Measurements from ENCODE around the gene PRR5L. TPM values are rescaled to one million over a fixed set of nuclear protein-coding genes. Genes with fewer than 3 reads are reported as not detected.
"Not testable (repeated sequence)": the region's sequence is repeated elsewhere in the genome, so short reads cannot be mapped to it uniquely, and the experiment has no call there.

PRR5L gene
- total and polyA plus RNA-seq, 2 donors, result 3.6 to 18.8 TPM

DNA sequence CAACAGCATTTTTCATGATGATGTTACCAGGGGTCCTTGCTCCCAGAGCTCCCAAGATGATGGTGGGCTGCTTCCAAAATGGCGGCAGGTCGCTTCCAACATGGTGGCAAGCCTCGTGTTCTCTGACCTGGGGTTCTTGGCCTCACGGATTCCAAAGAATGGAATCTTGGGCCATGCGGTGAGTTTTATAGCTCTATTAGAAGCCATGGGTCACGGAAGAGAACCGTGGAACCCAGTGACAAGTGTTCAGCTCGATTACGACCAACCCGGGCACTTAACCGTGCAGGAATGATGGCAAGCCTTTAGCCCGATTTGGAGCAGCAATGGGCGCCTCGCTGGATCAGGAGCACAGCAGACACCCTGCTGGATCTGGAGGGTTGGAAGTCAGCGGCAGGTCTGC is 28.9 kb downstream of the PRR5L start:
- H3K36me3 ChIP-seq (ENCODE audit: insufficient read depth); DNase-seq (ENCODE audit: extremely low spot score); H3K4me3 ChIP-seq (ENCODE audit: low read depth, low read length); H3K4me1 ChIP-seq (ENCODE audit: insufficient read depth); H3K27ac ChIP-seq (ENCODE audit: low read depth): not testable (repeated sequence)
- WGBS, result 95% methylated on average over 15 of the region's 15 CpGs

DNA sequence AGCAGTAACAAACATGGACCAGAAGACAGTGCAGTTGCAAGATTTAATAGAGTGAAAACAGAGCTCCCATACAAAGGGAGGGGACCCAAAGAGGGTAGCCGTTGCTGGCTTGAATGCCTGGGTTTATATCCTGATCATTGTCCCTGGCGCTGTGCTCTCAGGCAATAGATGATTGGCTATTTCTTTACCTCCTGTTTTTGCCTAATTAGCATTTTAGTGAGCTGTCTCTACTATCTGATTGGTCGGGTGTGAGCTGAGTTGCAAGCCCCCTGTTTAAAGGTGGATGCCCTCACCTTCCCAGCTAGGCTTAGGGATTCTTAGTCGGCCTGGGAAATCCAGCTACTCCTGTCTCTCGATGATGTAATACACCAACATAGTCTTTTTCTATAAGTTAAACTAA is 29.3 kb downstream of the PRR5L start:
- H3K27ac ChIP-seq (ENCODE audit: low read depth); H3K36me3 ChIP-seq (ENCODE audit: insufficient read depth); H3K4me1 ChIP-seq (ENCODE audit: insufficient read depth); DNase-seq (ENCODE audit: extremely low spot score); H3K4me3 ChIP-seq (ENCODE audit: low read depth, low read length): not testable (repeated sequence)
- WGBS, result 83% methylated on average over 5 of the region's 5 CpGs

DNA sequence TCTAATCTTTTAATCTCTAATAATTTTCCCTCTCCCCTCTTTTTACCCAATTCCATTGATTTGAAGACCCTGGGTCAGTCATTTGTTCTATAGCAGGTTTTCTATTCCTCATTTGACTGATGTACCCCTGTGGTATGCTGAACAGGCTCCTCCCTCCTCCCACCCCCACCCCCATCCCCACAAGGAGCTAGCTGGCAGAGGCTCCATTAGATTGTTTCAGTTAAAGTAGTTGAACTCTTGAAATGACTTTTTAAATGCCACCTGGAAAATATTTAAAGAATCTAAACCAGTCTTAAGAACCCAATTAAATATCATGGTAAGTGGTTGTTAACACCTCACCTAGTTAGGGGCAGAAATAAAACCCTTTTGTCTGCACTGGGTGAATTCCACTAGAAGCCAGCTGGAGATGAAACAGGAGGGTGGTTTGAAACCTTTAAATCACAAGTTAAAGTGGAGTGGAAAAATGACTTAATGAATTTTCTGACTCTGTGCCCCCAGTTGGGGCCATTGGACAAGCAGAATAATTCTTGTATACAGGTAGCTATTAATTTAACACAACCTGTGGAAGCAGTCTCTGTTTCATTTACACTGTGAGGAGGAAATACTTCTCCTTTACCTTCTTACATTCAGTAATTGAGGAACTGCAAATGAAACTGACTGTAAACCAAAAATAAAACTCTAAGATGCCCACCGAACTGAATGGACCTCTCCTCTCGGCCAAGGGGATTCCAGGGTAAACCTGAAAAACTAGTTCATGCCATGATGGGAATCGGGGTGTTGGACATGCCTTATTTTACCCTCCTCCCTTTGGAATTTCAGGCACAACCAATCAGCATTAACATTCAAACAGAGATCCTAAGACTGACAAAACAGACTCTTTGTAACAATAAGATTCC is 30.7 kb downstream of the PRR5L start:
- H3K4me1 ChIP-seq (ENCODE audit: insufficient read depth), result no peaks in the 10 kb centered on the region
- H3K36me3 ChIP-seq (ENCODE audit: insufficient read depth), result no peaks in the 10 kb centered on the region
- H3K27ac ChIP-seq (ENCODE audit: low read depth), result no peak overlapping the region
- no peak overlapping the region for H3K4me3 ChIP-seq (ENCODE audit: low read depth, low read length)
- WGBS, result 75% methylated on average over 3 of the region's 3 CpGs
- DNase-seq (ENCODE audit: extremely low spot score), result no peak

DNA sequence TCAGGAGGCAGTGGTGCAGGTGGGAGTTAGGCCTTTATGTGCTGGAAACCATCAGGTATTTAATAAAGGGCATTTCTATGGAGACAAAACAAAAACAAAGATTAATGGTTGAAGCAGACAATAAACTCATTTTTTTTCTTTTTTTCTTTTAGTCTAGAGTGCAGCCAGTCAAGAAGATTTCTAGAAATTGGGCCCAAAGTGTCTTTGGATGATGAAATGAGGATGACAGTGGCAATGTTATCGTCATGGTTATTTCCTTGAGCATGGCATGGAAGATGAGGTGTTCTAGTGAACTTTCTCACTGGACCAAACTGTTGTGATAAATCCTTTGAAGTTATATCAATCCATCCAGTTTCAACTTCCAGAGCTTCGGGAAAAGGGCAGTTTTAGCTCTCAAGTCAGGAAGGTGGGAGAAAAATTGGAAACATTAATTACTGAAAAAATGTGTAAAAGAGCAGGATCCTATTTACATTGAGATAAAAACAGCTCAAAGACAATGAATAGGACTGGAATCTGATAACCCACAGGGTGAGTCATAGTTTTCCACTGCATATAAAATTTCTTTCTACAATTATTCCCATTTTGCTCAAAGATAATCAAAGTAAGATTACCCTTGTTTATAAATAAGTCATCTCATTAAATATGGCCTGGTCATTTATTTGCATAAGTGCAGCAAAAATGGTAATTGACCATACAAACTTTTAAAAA is 33.0 kb downstream of the PRR5L start:
- 82% methylated on average over 2 of the region's 2 CpGs for WGBS
- Histone ChIP-seq H3K4me1 (ENCODE audit: insufficient read depth) (no peaks in the 10 kb centered on the region), H3K36me3 (ENCODE audit: insufficient read depth) (no peaks in the 10 kb centered on the region), H3K4me3 (ENCODE audit: low read depth, low read length) (no peak overlapping the region), H3K27ac (ENCODE audit: low read depth) (no peak overlapping the region)
- no peak for DNase-seq (ENCODE audit: extremely low spot score)

DNA sequence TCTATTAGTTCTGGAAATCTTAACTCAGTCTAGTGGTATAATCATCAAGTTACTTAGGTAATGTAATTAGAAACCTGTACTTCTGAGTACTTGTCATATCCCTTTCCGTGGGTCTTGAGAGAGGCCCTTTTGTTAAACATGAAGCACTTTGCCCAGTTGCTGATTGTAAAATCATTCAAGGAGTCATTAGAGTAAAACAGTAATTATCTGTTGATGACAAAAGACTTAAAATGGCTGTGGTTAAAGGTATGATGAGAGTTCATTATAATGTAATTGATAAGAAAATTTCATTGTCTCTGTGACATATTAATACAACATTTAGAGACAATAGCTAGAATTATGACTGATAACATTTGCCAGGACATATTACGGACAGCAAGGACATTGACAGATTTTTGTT is 34.3 kb downstream of the PRR5L start:
- no peak for DNase-seq (ENCODE audit: extremely low spot score)
- Histone ChIP-seq H3K36me3 (ENCODE audit: insufficient read depth) (no peaks in the 10 kb centered on the region), H3K27ac (ENCODE audit: low read depth) (no peak overlapping the region), H3K4me1 (ENCODE audit: insufficient read depth) (no peaks in the 10 kb centered on the region), H3K4me3 (ENCODE audit: low read depth, low read length) (no peak overlapping the region)
- 80% methylated on average over 2 of the region's 2 CpGs for WGBS

DNA sequence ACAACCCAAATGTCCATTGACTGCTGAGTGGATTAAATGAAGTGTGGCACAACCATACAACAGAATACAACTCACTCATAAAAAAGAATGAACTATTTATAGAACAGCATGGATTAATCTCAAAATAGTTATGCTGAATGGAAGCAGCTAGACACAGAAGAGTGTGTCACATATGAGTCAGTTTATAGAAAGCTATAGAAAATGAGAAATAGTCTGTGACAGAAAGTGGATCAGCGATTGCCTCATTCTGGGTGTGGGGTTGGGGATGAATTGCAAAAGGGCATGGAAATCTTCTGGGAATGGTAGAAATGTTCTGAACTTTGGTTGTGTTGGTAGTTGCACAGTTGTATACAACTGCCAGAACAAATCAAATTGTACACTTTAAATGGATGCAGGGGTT is 37.4 kb downstream of the PRR5L start:
- DNase-seq (ENCODE audit: extremely low spot score), result no peak
- Histone ChIP-seq H3K36me3 (ENCODE audit: insufficient read depth) (no peaks in the 10 kb centered on the region), H3K4me1 (ENCODE audit: insufficient read depth) (no peaks in the 10 kb centered on the region), H3K27ac (ENCODE audit: low read depth) (no peak overlapping the region), H3K4me3 (ENCODE audit: low read depth, low read length) (no peak overlapping the region)
- WGBS, result 96% methylated on average over 1 of the region's 1 CpG

DNA sequence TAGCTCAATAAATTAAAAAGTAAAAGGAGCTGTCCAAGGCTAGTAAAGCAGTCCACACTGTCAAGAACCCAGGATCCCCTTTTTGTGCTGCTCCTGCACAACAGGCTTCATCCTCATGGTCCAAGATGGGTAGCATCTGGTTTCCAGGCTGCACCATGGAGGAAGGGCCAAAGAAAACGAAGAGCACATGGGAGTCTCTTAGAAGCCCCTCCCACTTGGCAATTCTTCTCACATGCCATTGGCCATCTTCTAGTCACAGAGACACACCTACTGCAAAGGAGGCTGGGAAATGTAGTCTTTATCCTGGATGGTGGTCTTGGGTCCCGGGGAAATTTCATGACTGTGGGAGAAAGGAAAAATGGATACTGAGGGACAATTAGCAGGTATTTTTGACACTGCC is 37.8 kb downstream of the PRR5L start:
- DNase-seq (ENCODE audit: extremely low spot score), result no peak
- Histone ChIP-seq H3K36me3 (ENCODE audit: insufficient read depth) (no peaks in the 10 kb centered on the region), H3K27ac (ENCODE audit: low read depth) (no peak overlapping the region), H3K4me3 (ENCODE audit: low read depth, low read length) (no peak overlapping the region), H3K4me1 (ENCODE audit: insufficient read depth) (no peaks in the 10 kb centered on the region)
- WGBS, result 61% methylated on average over 2 of the region's 2 CpGs

DNA sequence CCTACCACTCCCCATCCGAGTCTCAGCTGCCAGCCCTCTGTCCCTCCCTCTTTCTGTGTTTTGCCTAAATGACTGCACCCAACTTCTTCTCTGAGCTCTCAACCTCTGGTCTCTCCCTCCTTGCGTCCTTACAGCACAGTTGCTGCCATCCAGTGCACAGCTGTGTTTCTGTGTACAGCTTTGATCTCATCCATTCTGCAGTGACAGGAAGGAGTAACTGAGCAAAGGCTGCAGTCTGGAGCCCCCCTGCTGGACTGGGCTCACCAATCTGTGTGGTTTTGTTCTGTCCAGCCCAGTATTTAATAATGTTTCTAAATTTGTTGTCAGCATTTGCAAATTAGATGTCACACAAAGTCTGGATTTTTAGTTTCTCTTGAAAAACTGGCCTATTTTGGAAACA is 43.8 kb downstream of the PRR5L start:
- Histone ChIP-seq H3K4me1 (ENCODE audit: insufficient read depth) (no peaks in the 10 kb centered on the region), H3K27ac (ENCODE audit: low read depth) (no peak overlapping the region), H3K36me3 (ENCODE audit: insufficient read depth) (no peaks in the 10 kb centered on the region), H3K4me3 (ENCODE audit: low read depth, low read length) (no peak overlapping the region)
- DNase-seq (ENCODE audit: extremely low spot score), result no peak
- 81% methylated on average over 2 of the region's 2 CpGs for WGBS

DNA sequence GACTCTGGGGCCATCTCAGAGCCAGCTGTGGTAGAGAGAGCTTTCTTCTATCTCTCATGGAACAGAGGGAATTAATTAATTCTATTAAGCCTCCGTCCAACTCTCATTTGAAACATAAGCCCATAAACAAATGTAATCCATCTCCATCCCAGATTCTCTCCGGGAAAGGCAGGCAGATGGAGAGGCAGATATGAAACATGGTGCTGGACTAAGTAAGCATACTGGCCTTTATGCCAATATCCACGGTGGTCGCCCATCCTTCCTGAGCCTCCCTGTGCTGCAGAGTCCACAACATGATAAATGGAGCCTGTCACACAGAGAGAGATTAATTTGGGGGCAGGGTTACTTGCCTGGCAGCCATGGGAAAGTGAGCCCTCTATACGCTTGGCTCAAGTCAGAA is 44.8 kb downstream of the PRR5L start:
- Histone ChIP-seq H3K36me3 (ENCODE audit: insufficient read depth) (no peaks in the 10 kb centered on the region), H3K4me1 (ENCODE audit: insufficient read depth) (no peaks in the 10 kb centered on the region), H3K27ac (ENCODE audit: low read depth) (no peak overlapping the region), H3K4me3 (ENCODE audit: low read depth, low read length) (no peak overlapping the region)
- 41% methylated on average over 5 of the region's 5 CpGs for WGBS
- no peak for DNase-seq (ENCODE audit: extremely low spot score)

DNA sequence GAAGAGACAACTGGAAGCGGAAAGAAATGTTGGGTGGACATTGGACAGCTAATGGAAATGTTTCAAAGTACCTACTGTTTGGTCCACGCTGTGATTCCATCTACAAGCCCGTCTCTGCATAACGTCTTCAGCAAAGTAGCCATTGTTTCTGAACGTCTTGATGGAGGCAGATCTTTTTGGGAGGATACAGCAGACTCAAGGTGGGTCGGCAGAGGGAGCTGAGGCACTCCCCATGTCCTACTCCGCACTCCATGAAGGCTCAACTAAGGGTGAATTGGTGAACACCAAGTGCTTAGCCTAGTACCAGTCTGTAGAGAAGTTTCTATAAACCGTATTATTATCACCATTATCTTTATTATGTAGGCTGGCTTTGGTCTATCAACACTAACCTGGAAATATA is 45.8 kb downstream of the PRR5L start:
- Histone ChIP-seq H3K4me3 (ENCODE audit: low read depth, low read length) (no peak overlapping the region), H3K27ac (ENCODE audit: low read depth) (no peak overlapping the region), H3K36me3 (ENCODE audit: insufficient read depth) (no peaks in the 10 kb centered on the region), H3K4me1 (ENCODE audit: insufficient read depth) (no peaks in the 10 kb centered on the region)
- DNase-seq (ENCODE audit: extremely low spot score), result no peak
- 72% methylated on average over 8 of the region's 8 CpGs for WGBS

DNA sequence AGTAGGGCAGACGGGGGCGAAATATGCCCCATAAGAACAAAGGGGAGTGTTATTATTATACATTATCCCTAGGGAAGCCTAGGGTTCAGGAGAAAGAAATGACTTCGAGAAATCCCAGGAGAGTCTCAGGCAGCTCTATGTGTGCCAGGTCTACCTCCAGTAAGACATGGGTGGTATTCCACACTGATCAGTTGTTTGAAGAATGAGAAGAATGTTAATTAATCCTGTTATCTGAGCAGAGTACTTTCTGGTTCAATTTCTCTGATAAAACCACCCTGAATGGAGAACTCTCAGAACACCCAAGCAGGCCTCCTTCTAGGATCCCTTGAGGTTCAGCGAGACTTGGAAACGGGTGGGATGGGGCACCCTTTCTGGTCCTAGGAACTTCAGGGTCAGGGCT is 46.2 kb downstream of the PRR5L start:
- WGBS, result 50% methylated on average over 5 of the region's 5 CpGs
- H3K36me3 ChIP-seq (ENCODE audit: insufficient read depth), result no peaks in the 10 kb centered on the region

DNA sequence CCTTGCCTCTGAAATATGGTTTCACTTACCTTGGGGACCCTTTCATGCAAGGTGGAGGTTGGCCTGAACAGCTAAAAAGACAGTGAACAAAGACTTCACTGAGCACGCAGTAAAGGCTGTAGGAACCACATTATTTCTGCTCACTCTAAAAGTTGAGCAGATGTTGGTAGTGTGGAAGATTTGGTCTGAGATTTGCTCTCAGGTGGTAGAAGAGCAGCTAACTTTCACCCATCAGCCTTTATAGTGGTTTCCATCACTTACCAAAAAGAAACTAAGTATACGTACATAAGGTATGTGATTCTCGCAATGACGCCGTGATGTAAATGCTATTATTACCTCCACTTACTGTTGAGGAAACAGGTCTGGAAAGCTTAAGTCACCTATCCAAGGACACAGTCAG is 47.3 kb downstream of the PRR5L start:
- WGBS, result 93% methylated on average over 5 of the region's 5 CpGs
- no peak for DNase-seq (ENCODE audit: extremely low spot score)
- no peaks in the 10 kb centered on the region for H3K4me1 ChIP-seq (ENCODE audit: insufficient read depth)
- no peak overlapping the region for H3K27ac ChIP-seq (ENCODE audit: low read depth)
- no peak overlapping the region for H3K4me3 ChIP-seq (ENCODE audit: low read depth, low read length)
- no peaks in the 10 kb centered on the region for H3K36me3 ChIP-seq (ENCODE audit: insufficient read depth)

More for the DNA sequence above, 46.2 kb downstream of the PRR5L start:
- DNase-seq (ENCODE audit: extremely low spot score), result no peak
- H3K4me1 ChIP-seq (ENCODE audit: insufficient read depth), result no peaks in the 10 kb centered on the region
- H3K27ac ChIP-seq (ENCODE audit: low read depth), result no peak overlapping the region
- no peak overlapping the region for H3K4me3 ChIP-seq (ENCODE audit: low read depth, low read length)

DNA sequence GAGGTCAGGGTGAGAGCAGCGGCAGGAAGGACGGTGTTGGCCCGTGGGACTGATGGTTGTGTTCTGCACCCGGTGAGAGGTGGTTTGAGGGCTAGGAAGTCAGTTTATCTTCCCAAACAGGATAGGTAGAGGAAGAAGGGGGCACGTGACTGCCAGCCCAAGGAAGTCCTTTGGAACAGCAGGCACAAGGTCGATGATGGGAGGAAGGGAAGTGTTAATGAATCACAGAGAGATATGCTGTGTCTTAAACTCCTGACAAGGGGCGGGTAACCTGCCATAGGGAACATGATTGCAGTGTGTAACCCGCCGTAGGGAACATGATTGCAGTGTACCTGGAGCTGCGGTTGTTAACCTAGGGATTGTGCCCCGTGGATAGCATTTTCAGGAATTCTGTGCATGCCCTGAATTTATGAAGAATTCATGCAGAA is 49.0 kb downstream of the PRR5L start:
- 77% methylated on average over 11 of the region's 11 CpGs for WGBS
- Histone ChIP-seq H3K36me3 (ENCODE audit: insufficient read depth) (no peaks in the 10 kb centered on the region), H3K4me1 (ENCODE audit: insufficient read depth) (no peaks in the 10 kb centered on the region), H3K27ac (ENCODE audit: low read depth) (no peak overlapping the region), H3K4me3 (ENCODE audit: low read depth, low read length) (no peak overlapping the region)
- no peak for DNase-seq (ENCODE audit: extremely low spot score)

DNA sequence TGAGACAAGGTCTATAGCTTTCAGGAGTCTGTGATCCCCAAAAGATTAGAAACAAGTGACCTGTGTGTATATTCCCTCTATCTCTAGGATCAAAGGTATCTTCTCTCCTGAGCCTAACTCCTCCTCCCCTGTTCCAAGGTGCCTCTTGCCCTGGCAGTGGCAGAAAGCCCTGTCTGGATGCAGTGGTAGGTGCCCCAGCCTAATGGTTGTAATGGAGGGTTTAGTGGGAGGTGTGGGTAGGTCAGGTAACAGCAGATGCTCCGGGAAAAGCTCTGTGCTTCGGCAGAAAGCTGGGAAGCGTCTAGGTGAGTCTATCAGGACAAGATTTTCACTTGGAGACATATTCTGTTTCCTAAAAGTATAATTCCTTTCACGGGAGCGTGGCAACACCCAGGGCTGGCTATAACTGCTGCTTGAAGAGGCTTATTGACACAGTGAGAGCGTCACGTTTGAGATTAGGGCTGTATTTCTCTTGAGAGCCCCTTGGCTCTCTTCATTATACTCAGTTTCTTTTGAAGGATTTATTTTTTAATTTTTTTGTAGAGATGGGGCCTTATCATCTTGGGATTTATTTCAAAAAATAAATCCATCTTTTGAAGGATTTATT is 49.5 kb downstream of the PRR5L start:
- WGBS, result 79% methylated on average over 7 of the region's 7 CpGs
- no peaks in the 10 kb centered on the region for H3K4me1 ChIP-seq (ENCODE audit: insufficient read depth)
- no peaks in the 10 kb centered on the region for H3K36me3 ChIP-seq (ENCODE audit: insufficient read depth)
- no peak for DNase-seq (ENCODE audit: extremely low spot score)
- no peak overlapping the region for H3K4me3 ChIP-seq (ENCODE audit: low read depth, low read length)
- no peak overlapping the region for H3K27ac ChIP-seq (ENCODE audit: low read depth)

Data from urinary bladder (tissue), 4 donors.